ENCODE measurements around the gene HPS4. TPM values are rescaled to one million over a fixed set of nuclear protein-coding genes. Genes with fewer than 3 reads are reported as not detected.

HPS4 gene
- total and polyA plus RNA-seq, 2 of the 8 experiments (the other 6 are each of a cell fraction or from before 2014, with no cell fraction given), result 28.0 to 35.2 TPM

DNA sequence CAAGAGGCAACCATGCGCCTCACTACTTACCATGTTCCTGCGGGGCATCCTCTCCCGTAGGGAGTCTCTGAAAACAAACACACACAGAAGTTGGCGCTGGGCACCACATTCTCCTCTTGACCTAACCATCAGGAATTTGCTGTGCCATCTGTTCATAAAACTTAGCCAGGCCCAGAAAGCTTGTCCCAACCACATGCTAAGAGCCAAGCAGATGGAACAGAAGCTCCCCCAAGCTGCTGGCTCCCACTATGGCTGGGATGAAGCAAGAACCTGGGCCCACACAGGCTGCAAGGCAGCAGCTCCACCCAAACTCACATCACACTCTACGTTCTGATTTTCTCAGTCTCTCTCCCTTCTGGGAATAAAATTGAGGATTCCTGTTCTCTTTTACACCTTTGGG, 17.4 kb downstream of the HPS4 start:
- ChIA-PET POLR2A (ENCODE audit: partially characterized antibody) (interaction anchor here (0.7 to 1.5 kb wide), 3 partner anchors 8 to 17 kb away, joined by 3 to 10 read pairs (median 3); partner anchors contain the start of genes HPS4 and SRRD), CTCF (ENCODE audit: partially characterized antibody) (interaction anchor here (1.0 to 7.8 kb wide), 4 partner anchors 50 to 99 kb away, joined by 4 to 98 read pairs (median 12); no protein-coding TSS in a partner anchor)
- Histone ChIP-seq H3K18ac (ENCODE audit: extremely low read depth, low read length) (no peak overlapping the region), H3K23ac (ENCODE audit: insufficient read length) (no peak overlapping the region), H3K4me1 (replicated peaks in 1 of 4; ENCODE audit: control insufficient read depth in 3 of 4, insufficient read depth in 4 of 4, low read length in 3 of 4) (no peaks in the 10 kb centered on the region), H3K9ac (replicated peaks in 1 of 4; ENCODE audit: extremely low read depth in 1 of 4, low read depth in 3 of 4, low read length in 3 of 4) (no peak overlapping the region), H3K4me2 (ENCODE audit: insufficient read depth in 1 of 2, low read depth in 2 of 2, low read length in 2 of 2) (no peak overlapping the region), H3K79me1 (ENCODE audit: low read depth, low read length) (no peaks in the 10 kb centered on the region), H2BK120ac (replicated peaks; ENCODE audit: low read depth, low read length) (no peak overlapping the region), H3K14ac (ENCODE audit: insufficient read length) (no peak overlapping the region), H2BK12ac (ENCODE audit: low read depth, low read length) (no peak overlapping the region), H2AK5ac (ENCODE audit: low read depth, low read length) (no peak overlapping the region), H2BK20ac (ENCODE audit: low read length) (no peak overlapping the region), H3K36me3 (ENCODE audit: control insufficient read depth in 2 of 4, insufficient read depth in 4 of 4, low read length in 3 of 4) (peaks cover 27 to 71% (median 55%) of the 10 kb centered on the region in 4 experiments), H4K20me1 (replicated peaks in 1 of 2; ENCODE audit: control insufficient read depth in 1 of 2, insufficient read depth in 2 of 2, low read length in 2 of 2) (peaks cover 2 to 5% of the 10 kb centered on the region in 2 experiments), H2BK5ac (ENCODE audit: low read depth, low read length) (no peak overlapping the region), H2AFZ (ENCODE audit: low read length) (no peak overlapping the region), H4K5ac (ENCODE audit: insufficient read length, low read depth, low read length) (no peak overlapping the region), H3K4ac (replicated peaks; ENCODE audit: insufficient read length, low read depth, low read length) (no peak overlapping the region), H4K91ac (replicated peaks; ENCODE audit: insufficient read length, low read length) (no peak overlapping the region), H2BK15ac (ENCODE audit: low read length) (no peak overlapping the region), H3K27ac (ENCODE audit: low read depth, low read length) (no peak overlapping the region), H3K4me3 (ENCODE audit: extremely low read depth in 1 of 4, insufficient read depth in 2 of 4, low read depth in 3 of 4, low read length in 4 of 4) (no peak overlapping the region), H3K23me2 (ENCODE audit: low read depth, low read length) (no peaks in the 10 kb centered on the region), H3K56ac (replicated peaks; ENCODE audit: insufficient read length, low read depth, low read length) (no peak overlapping the region), H3K9me3 (ENCODE audit: insufficient read depth in 2 of 2, low read depth in 1 of 2, low read length in 1 of 2) (no peaks in the 10 kb centered on the region), H4K8ac (ENCODE audit: extremely low read depth, insufficient read depth, low read length) (no peak overlapping the region), H3K79me2 (ENCODE audit: control insufficient read depth in 1 of 2, insufficient read depth in 2 of 2, low read length in 2 of 2) (no peaks in the 10 kb centered on the region), H3K27me3 (replicated peaks in 1 of 4; ENCODE audit: control insufficient read depth in 3 of 4, extremely low read depth in 1 of 4, insufficient read depth in 3 of 4, low read length in 3 of 4) (no peaks in the 10 kb centered on the region)
- WGBS, 2 experiments (ENCODE audit: extremely low coverage in 1 of 2, insufficient coverage in 1 of 2, insufficient read length in 1 of 2, insufficient replicate concordance in 2 of 2, low coverage in 1 of 2, low lambda C conversion rate in 2 of 2, missing lambda C conversion rate in 1 of 2), result 97% methylated on average over 5 of the region's 5 CpGs; no CpG with 5 or more reads in 1 of the 2 experiments
- DNase-seq (ENCODE audit: low read depth in 1 of 2, low spot score in 2 of 2) (no peak), FAIRE-seq (no peak)
- TF ChIP-seq BCL11A (IDR thresholded peaks at IDR 0.05; ENCODE audit: low read depth in 2 of 2, low read length in 2 of 2) (no peak), ASH2L (IDR thresholded peaks at IDR 0.05; ENCODE audit: low read length) (no peak), BACH1 (IDR thresholded peaks at IDR 0.05; ENCODE audit: low read length) (no peak), SP1 (IDR thresholded peaks at IDR 0.05; ENCODE audit: low read depth, low read length) (no peak), SIRT6 (IDR thresholded peaks at IDR 0.05; ENCODE audit: low read length) (no peak), RNF2 (IDR thresholded peaks at IDR 0.05; ENCODE audit: borderline replicate concordance, low read depth, low read length, missing control alignments, poor library complexity, severe bottlenecking) (no peak), JUND (IDR thresholded peaks at IDR 0.05; ENCODE audit: low read length) (no peak), JUN (IDR thresholded peaks at IDR 0.05; ENCODE audit: low read depth, low read length) (no peak), HDAC2 (IDR thresholded peaks at IDR 0.05; ENCODE audit: borderline replicate concordance in 1 of 2, low read depth in 2 of 2, low read length in 2 of 2) (no peak), BRCA1 (IDR thresholded peaks at IDR 0.05; ENCODE audit: low read depth, low read length) (no peak), HDAC6 (IDR thresholded peaks at IDR 0.05; ENCODE audit: low read depth, low read length) (no peak), RAD21 (IDR thresholded peaks at IDR 0.05 in 1 of 2, conservative IDR thresholded peaks at IDR 0.05 in 1 of 2; ENCODE audit: low read depth in 2 of 2, low read length in 2 of 2) (no peak), EGR1 (IDR thresholded peaks at IDR 0.05; ENCODE audit: borderline replicate concordance, low read depth, low read length) (no peak)

Data from H1 (cell line).